ENCODE measurements around the gene EP400.
"Not testable (repeated sequence)": the region's sequence is repeated elsewhere in the genome, so short reads cannot be mapped to it uniquely, and the experiment has no call there.

DNA sequence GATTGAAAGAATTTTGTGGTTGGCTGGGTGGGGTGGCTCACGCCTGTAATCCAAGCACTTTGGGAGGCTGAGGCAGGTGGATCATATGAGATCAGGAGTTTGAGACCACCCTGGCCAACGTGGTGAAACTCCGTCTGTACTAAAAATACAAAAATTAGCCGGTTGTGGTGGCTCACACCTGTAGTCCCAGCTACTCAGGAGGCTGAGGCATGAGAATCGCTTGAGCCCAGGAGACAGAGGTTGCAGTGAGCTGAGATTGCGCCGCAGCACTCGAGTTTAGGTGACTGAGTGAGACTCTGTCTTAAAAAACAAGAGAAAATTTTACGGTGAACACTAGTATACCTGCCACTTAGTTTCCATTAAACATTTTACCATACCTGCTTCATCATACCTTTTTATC lies 4.1 kb downstream of the EP400 start:
- TF ChIP-seq, protein P1, sequence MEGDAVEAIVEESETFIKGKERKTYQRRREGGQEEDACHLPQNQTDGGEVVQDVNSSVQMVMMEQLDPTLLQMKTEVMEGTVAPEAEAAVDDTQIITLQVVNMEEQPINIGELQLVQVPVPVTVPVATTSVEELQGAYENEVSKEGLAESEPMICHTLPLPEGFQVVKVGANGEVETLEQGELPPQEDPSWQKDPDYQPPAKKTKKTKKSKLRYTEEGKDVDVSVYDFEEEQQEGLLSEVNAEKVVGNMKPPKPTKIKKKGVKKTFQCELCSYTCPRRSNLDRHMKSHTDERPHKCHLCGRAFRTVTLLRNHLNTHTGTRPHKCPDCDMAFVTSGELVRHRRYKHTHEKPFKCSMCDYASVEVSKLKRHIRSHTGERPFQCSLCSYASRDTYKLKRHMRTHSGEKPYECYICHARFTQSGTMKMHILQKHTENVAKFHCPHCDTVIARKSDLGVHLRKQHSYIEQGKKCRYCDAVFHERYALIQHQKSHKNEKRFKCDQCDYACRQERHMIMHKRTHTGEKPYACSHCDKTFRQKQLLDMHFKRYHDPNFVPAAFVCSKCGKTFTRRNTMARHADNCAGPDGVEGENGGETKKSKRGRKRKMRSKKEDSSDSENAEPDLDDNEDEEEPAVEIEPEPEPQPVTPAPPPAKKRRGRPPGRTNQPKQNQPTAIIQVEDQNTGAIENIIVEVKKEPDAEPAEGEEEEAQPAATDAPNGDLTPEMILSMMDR (IDR thresholded peaks at IDR 0.05): not testable (repeated sequence)
- not testable (repeated sequence) for TF ChIP-seq POLR2A (IDR thresholded peaks at IDR 0.05)
